ENCODE results near the gene ITGA7. TPM values are rescaled to one million over a fixed set of nuclear protein-coding genes. Genes with fewer than 3 reads are reported as not detected.
A peak's percentile ranks its signal among the peaks of the same experiment; 100 is the strongest.

The ITGA7 gene, protein sequence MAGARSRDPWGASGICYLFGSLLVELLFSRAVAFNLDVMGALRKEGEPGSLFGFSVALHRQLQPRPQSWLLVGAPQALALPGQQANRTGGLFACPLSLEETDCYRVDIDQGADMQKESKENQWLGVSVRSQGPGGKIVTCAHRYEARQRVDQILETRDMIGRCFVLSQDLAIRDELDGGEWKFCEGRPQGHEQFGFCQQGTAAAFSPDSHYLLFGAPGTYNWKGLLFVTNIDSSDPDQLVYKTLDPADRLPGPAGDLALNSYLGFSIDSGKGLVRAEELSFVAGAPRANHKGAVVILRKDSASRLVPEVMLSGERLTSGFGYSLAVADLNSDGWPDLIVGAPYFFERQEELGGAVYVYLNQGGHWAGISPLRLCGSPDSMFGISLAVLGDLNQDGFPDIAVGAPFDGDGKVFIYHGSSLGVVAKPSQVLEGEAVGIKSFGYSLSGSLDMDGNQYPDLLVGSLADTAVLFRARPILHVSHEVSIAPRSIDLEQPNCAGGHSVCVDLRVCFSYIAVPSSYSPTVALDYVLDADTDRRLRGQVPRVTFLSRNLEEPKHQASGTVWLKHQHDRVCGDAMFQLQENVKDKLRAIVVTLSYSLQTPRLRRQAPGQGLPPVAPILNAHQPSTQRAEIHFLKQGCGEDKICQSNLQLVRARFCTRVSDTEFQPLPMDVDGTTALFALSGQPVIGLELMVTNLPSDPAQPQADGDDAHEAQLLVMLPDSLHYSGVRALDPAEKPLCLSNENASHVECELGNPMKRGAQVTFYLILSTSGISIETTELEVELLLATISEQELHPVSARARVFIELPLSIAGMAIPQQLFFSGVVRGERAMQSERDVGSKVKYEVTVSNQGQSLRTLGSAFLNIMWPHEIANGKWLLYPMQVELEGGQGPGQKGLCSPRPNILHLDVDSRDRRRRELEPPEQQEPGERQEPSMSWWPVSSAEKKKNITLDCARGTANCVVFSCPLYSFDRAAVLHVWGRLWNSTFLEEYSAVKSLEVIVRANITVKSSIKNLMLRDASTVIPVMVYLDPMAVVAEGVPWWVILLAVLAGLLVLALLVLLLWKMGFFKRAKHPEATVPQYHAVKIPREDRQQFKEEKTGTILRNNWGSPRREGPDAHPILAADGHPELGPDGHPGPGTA
- total RNA-seq, result 1 to 10 TPM; 3.3 to 3.7 TPM

DNA sequence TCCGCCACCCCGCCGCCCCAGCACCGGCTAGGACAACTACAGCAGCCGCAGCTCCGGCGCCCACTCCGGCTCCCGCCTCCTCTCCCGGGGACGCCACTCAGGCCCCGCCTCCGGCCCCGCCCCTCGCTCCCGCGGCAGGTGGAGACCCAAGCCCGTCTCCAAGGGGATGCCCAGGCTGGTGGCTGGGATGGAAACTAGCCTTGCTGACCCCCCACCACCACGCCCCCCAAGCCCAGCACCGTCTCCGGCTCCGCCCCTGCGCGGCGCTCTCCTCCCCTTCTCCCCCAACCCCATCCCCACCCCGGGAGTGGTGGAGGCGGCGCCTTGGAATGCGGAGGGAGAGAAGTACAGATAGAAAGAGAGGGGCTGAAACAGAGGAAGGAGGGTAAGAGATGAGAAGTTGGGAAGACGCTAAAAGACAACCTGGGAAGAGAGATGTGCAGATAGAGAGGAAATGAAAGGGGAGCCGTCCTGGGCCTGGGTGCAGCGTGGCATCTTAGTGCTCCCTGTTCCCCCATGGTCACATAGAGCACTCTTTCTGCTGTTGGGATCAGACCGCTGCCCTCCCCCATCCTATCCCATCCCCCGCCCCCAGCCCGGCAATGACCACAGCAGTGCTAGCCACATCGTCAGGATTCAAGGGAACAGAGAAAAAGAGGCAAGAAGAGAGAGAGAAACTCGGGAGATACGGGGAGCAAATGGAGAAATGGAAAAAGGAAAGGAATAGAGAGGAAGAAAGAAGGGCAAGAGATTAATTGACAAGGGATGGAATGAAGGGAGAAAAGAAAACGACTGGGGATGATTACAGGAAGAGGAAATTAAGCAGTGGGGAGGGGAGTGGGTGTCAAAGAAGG lies at the start of gene ITGA7:
Gene ITGA7, minus strand, starts transcription at position 64 of the 854 bp plus-strand sequence. CDS start 222 bp downstream, outside the sequence.
- Mint-ChIP-seq H3K36me3 (no peaks in the 10 kb centered on the region), H3K4me3 (peak within 1 kb of the TSS; percentile 73), H3K27ac (no peak within 1 kb of the TSS), H3K27me3 (peaks cover 23% of the 10 kb centered on the region), H3K4me1 (peaks cover 12% of the 10 kb centered on the region), H3K9me3 (no peaks in the 10 kb centered on the region)
- peak; percentile 69 for DNase-seq

DNA sequence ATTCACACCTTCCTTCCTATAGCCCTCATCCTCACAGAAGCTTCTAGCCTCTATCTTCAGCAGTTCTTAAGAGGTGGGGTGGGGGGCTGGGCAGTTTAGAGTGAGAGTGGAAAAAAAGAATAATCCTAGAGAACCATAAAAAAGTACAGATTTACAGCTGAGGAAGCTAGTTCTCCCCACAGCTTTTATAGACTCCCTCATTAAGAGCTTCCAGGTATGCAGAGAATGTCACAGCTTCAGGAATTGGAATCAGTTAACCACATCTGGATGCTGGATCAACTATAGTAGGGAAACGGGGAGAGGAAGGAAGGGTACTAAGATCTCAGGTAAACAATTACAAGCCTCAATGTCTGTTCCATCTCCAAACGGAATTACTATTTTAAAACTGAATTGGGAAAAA lies 47.5 kb upstream of the ITGA7 start:
- Mint-ChIP-seq H3K36me3 (peaks cover 11% of the 10 kb centered on the region), H3K4me3 (no peak overlapping the region), H3K27ac (peak overlapping the region; percentile 24), H3K9me3 (no peaks in the 10 kb centered on the region), H3K27me3 (no peaks in the 10 kb centered on the region), H3K4me1 (peaks cover 20% of the 10 kb centered on the region)
- no peak for DNase-seq

DNA sequence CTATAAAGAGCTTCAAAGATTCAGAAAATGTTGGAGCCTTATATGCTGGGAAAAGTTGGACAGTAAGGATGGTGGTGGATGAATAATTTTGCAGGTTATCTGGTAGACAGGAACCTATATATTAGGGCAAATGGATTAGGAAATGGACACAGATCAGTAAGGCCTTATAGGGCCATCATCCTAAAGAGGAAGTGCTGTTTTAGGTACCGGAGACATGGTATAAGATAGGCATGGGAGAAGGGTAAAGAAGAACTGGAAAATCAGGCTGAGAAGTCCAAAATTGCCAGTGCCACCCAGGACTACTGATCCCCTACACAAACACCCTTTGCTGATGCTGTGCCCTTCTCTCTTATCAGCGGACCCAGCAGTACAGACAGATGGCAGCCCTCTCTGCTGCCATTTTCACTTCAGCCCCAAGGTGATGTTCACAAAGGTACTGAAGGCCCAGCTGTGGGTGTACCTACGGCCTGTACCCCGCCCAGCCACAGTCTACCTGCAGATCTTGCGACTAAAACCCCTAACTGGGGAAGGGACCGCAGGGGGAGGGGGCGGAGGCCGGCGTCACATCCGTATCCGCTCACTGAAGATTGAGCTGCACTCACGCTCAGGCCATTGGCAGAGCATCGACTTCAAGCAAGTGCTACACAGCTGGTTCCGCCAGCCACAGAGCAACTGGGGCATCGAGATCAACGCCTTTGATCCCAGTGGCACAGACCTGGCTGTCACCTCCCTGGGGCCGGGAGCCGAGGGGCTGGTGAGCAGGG lies 40.7 kb upstream of the ITGA7 start:
- Mint-ChIP-seq H3K4me3 (no peak overlapping the region), H3K27ac (no peak overlapping the region), H3K27me3 (no peaks in the 10 kb centered on the region), H3K36me3 (peaks cover 7% of the 10 kb centered on the region), H3K4me1 (peaks cover 30% of the 10 kb centered on the region), H3K9me3 (no peaks in the 10 kb centered on the region)
- DNase-seq, result no peak

DNA sequence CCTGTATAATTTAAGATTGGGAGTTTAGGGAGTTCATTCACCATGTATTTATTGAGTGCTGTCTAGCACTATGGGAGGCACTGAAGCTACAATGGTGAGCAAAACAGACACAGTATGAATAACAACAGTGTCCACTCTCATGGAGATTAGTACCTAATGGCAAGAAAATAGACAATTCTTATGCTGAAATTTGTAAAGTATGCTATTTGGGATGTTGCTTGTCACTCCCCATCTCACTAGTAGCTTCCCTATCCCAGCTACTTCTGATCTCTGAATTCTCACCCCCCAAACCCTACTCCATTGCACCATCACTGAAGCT lies 39.2 kb upstream of the ITGA7 start:
- no peaks in the 10 kb centered on the region for H3K9me3 Mint-ChIP-seq
- H3K36me3 Mint-ChIP-seq, result peaks cover 7% of the 10 kb centered on the region
- H3K4me3 Mint-ChIP-seq, result no peak overlapping the region
- H3K4me1 Mint-ChIP-seq, result peaks cover 31% of the 10 kb centered on the region
- no peak overlapping the region for H3K27ac Mint-ChIP-seq
- no peak for DNase-seq
- no peaks in the 10 kb centered on the region for H3K27me3 Mint-ChIP-seq

DNA sequence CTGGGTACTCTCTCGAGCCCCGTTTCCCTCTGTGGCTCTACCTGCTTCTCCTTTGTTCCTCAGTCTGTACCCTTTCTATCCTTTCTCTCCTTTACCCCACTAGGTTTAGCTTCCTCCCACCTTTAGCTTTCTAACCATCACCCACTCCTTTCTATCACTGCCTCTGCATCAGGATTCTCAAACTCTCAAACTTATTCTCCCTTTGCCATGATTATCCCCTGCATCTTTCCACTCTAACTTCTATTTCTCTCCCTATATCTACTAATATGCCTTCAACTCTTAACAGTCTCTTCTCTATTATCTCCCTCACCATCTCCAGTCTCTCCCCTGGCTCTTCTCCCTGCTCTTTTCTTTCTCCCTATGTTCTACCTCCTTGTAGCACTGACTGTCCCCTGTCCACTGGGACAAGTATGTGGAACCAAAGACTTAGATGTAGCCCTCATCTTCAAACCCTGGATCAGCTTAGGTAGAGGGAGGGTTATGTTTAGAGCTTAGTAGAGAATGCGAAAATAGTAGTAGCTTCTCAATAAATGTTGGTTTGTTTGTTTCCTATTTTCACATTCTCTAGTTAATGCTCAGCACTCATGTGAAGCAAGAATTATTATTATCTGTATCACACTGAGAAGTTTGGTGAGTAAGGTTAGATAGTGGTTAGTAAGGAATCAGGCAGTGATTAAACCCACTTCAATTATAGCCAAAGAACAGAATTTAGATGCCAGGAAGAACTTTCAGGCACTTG lies 38.6 kb upstream of the ITGA7 start:
- Mint-ChIP-seq H3K9me3 (no peaks in the 10 kb centered on the region), H3K4me3 (no peak overlapping the region), H3K27me3 (no peaks in the 10 kb centered on the region), H3K27ac (no peak overlapping the region), H3K36me3 (peaks cover 7% of the 10 kb centered on the region), H3K4me1 (peaks cover 33% of the 10 kb centered on the region)
- DNase-seq, result no peak

DNA sequence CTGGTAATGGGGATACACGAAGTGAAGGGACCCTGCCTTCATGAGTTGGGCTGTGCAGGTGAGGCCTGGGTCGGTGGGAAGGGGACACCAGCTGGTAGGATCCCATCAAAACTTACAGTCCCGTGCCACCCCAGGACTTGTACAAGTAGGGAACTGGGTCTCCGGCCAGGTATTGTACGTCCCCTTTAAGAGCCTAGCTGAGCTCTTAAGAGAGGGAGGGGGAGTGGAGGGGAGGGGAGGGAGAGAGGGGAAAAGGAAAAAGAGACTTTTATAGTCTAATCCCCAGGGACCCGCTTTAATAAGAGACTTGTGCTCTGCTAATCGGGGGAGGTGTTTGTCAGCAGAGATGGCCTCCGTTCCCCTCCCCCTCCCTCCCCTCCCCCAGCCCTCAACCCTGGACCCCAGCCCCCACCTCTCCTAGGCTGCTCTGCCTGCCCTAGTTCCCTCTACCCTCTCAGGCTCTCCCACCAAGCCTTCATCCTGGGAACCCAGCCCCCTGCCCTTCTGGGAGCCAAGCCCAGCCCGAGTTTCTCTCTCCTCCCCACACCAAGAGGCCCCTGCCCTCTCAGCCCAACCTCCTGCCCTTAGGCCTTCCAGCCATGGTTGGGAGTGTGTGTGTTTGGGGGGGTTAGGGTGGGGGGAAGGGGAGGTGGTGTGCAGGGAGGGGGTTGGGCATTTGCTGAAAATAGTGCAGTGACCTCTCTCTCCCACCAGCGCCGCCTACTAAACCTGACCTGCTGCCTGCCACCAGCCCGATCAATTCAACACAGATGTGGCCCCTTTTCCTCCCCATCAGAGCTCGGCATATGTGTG lies 37.9 kb upstream of the ITGA7 start:
- Mint-ChIP-seq H3K9me3 (no peaks in the 10 kb centered on the region), H3K27ac (no peak overlapping the region), H3K27me3 (no peaks in the 10 kb centered on the region), H3K36me3 (peaks cover 4% of the 10 kb centered on the region), H3K4me3 (peak overlapping the region; percentile 85), H3K4me1 (peaks cover 35% of the 10 kb centered on the region)
- no peak for DNase-seq

DNA sequence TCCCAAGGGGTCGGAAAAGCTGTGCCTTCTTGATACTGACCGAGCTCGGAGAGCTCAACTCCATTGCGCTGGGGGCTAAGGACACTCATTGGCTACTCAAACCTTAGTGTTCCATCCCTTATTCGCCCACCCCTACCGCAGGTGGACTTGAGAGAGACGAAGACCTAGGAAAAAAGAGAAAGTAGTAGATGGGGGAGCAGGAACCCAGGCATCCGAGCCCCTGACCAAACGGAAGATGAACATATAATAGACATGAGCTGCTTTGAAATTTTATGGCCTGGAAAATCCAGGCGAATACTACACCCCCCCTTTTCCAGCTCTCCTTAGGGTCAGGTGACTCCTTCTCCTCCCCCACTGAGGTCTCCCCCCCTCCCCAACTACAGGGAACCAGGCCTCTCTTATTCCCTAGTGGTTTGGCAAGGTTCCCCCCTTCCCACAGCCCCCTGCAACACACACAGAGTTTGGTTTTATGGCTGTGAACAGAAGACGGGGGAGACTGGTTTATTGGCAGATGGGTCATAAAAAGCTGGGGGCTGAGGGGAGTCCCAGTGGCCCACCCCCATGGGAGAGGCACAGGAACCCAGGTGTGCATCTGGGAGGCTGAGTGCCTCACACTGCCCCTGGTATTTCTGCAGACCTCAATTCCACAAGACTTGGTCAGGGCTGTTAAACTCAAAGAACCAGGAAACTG lies 36.8 kb upstream of the ITGA7 start:
- Mint-ChIP-seq H3K9me3 (no peaks in the 10 kb centered on the region), H3K27me3 (no peaks in the 10 kb centered on the region)

DNA sequence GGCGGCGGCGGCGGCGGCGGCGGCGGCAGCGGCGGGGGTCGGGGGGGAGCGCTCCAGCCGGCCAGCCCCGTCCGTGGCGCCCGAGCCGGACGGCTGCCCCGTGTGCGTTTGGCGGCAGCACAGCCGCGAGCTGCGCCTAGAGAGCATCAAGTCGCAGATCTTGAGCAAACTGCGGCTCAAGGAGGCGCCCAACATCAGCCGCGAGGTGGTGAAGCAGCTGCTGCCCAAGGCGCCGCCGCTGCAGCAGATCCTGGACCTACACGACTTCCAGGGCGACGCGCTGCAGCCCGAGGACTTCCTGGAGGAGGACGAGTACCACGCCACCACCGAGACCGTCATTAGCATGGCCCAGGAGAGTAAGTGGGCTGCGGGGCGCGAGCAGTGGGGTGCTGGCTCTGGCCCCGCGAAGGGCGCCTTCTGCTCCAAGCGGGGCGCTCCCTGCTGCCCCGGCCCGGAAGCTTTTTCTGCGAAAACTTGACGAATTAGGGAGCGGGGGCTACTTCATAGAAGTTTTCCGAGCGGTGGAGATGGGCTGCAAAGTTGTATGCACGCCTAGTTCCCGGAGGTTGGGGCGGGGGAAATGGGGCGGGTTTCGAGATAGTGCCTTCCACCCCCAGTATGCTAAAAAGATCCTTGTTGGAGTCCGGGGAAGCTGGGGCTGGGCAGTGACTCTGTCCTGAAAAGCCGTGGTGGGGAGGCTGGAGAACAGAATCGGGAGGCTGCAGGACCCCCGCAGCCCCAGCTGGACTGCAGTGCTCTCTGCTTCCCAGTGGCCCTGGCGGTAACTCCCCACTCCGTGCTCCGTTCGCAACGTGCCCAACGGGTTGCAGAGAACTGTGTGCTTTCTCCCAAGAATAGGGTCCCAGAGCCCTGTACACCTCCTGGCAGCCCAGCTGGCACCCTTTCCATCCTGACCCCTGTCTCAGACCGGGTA lies 36.0 kb upstream of the ITGA7 start:
- no peaks in the 10 kb centered on the region for H3K27me3 Mint-ChIP-seq
- DNase-seq, result peak; percentile 53
- H3K9me3 Mint-ChIP-seq, result no peaks in the 10 kb centered on the region
- peak overlapping the region; percentile 85 for H3K4me3 Mint-ChIP-seq
- H3K4me1 Mint-ChIP-seq, result peaks cover 37% of the 10 kb centered on the region
- H3K27ac Mint-ChIP-seq, result peak overlapping the region; percentile 69
- no peaks in the 10 kb centered on the region for H3K36me3 Mint-ChIP-seq

More for the DNA sequence above, 36.8 kb upstream of the ITGA7 start:
- Mint-ChIP-seq H3K27ac (peak overlapping the region; percentile 69), H3K4me1 (peaks cover 34% of the 10 kb centered on the region), H3K4me3 (peak overlapping the region; percentile 85), H3K36me3 (peaks cover 4% of the 10 kb centered on the region)
- DNase-seq, result no peak

DNA sequence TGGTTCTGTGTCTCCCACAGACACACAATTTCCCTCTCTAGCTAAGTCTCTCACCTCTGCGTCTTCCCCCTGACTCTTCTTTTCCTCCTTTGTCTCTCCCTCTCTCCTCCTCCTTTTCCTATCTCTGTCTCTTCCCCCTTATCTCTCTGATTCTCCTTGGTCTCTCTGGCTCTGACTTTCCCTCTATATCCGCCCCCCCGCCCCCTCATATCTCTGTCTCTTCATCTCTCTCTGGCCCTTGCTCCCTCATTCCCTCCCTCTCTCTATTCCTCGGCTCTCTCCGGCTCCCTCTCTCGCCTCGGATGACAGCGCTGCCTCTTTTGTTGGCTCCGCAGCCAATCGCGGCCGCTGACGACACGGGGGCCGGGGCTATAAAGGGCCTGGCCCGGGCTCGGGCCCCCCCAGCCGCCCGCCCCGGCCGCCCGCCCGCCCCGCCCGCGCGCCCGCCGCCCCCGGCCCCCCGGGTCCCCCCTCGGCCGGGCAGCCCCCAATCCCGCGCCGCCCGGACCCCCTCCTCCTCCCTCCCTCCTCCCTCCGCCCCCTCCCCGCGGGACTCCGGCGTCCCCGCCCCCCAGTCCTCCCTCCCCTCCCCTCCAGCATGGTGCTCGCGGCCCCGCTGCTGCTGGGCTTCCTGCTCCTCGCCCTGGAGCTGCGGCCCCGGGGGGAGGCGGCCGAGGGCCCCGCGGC lies 35.2 kb upstream of the ITGA7 start, which contains the start of gene GDF11:
Gene GDF11, plus strand, starts transcription at position 404 of the 687 bp plus-strand sequence. Its CDS starts 195 bp downstream, at position 599.
- peak; percentile 80 for DNase-seq
- no peaks in the 10 kb centered on the region for H3K36me3 Mint-ChIP-seq
- peaks cover 42% of the 10 kb centered on the region for H3K4me1 Mint-ChIP-seq
- no peaks in the 10 kb centered on the region for H3K9me3 Mint-ChIP-seq
- peak within 1 kb of the TSS; percentile 85 for H3K4me3 Mint-ChIP-seq
- peak within 1 kb of the TSS; percentile 69 for H3K27ac Mint-ChIP-seq
- H3K27me3 Mint-ChIP-seq, result no peaks in the 10 kb centered on the region

DNA sequence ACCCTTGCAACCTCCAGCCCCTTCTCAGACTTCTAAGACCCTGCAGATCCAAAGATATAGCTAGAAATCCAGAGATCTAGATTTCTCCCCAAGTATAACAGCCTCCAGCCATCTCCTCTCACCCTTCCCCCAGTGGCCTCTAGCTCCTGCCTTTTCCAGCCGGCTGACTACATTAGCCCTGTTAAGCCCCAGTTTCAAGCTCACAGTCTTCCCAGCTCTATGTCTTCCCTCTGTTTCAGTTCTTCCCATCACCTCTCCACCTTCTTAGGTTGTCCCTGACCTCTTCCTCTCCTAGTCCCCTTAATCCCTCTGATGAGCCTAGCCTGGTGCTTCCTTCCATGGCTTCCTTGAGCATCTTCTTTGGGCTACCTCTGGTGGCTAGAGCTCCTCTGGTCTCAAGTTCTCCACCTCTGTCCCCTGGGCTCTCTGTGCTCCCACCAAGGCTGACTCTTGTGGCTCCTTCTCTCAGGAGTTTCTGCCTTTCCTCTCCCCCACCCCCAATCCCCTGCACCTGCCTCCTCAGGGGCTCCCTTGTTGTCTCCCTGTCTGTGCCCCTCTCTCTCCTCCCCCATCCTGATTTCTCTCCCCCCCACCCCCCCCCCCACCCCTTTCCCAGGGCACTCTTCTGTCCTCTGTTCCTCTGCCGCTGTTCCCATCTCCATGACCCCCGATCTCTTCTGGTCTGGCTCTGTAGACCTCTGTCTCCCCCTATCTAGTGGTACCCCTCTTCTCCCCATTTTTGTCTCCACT lies 34.4 kb upstream of the ITGA7 start:
- H3K4me1 Mint-ChIP-seq, result peaks cover 48% of the 10 kb centered on the region
- peak overlapping the region; percentile 62 for H3K27ac Mint-ChIP-seq
- no peaks in the 10 kb centered on the region for H3K36me3 Mint-ChIP-seq

More for the DNA sequence above, 34.4 kb upstream of the ITGA7 start:
- H3K9me3 Mint-ChIP-seq, result no peaks in the 10 kb centered on the region
- peak overlapping the region; percentile 81 for H3K4me3 Mint-ChIP-seq
- H3K27me3 Mint-ChIP-seq, result no peaks in the 10 kb centered on the region
- no peak for DNase-seq

All from activated naive CD8-positive, alpha-beta T cell treated with anti-CD3 and anti-CD28 coated beads for 36 hours (primary cell).